NCI-H345 treated with DMSO at 0.1 percent for 48 hours (cell line): ENCODE data around the gene ATXN1.

ENCODE experiments used
- DNase-seq: peaks from one replicate; lab custom pipeline; 2025; ENCODE audit not compliant: unreplicated experiment; lab: John Stamatoyannopoulos, UW

The ATXN1 gene

DNA sequence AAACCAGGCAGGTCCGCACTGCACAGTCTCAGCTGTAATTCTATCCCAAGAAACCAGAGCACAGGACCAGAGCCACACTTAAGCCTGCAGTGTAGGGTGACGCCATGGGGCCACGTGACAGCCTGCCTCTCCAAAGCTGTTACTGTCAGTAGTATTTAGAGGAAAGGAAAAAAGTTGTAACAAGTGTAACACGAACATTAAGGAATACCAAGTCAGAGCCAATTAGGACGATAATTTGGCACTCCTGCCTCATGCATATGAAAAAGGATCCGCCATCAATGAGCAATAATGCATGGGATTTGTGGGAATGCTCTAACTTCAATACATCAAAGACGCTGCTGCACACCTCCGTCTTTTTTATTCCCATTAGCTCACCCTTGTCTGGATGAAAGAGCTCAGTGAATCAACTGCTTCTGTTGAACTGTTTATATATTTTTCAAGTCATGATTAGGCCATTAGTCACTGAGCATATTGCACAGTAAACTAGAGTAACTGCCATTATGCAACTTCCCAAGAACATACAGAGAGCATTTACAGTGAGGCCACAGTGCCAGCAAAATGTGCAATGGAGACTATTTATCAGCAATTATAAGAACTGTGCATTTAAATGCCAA, 79.9 kb downstream of the ATXN1 start:
- no peak for DNase-seq

- no peak for DNase-seq
Observed at GRCh38 chr6:16679050-16679449, 82.2 kb downstream of the ATXN1 start.

- no peak for DNase-seq
Observed at GRCh38 chr6:16677458-16677857, 83.8 kb downstream of the ATXN1 start.

DNA sequence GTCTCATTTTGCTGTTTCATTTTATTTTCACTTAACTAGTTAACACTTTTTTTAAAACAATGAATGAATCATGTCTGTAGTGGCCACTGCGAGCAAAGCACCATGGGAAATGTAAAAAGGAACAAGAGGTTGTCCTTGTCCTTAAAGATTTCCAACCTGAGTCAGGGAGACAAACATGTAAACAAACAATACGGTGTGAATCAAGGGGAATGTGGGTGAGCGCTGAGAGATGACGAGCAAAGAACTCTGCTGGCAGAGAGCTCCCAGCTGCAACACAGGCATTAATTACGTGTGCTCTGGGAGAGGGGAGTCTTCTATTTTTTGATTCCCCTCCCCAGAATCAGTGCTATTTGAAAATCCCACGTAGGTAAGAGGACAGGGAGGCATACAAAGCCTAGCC, 84.3 kb downstream of the ATXN1 start:
- no peak for DNase-seq

GRCh38 chr6:16676376-16676775, 84.9 kb downstream of the ATXN1 start:
- DNase-seq, result no peak

DNA sequence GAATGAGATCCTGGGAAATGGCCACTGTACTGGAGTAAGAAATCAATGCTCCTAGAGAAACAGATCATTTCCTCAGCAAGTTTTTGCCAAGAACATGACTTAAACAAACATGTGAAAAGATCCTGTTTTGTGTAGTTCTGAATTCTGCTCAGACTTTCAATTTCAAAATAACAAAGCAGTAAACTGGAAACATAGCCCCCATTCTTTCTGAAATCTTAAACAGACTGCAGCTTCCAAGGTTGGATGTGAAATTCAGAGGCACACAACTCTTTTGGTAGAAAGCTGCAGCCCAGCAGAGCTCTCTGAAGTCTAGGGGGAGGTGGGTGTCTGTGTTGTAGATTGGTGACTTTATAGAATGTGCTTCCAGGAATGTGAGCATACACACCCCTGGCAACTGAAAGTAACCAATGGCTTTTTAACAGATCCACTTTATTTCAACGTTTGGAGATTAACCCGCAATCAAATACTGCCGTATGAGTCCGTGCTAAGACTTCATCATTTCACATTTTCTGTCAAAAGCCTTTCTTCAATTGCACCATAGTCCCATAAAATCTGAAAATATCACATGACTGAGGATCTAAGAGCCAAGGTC, 86.4 kb downstream of the ATXN1 start:
- DNase-seq, result no peak

DNA sequence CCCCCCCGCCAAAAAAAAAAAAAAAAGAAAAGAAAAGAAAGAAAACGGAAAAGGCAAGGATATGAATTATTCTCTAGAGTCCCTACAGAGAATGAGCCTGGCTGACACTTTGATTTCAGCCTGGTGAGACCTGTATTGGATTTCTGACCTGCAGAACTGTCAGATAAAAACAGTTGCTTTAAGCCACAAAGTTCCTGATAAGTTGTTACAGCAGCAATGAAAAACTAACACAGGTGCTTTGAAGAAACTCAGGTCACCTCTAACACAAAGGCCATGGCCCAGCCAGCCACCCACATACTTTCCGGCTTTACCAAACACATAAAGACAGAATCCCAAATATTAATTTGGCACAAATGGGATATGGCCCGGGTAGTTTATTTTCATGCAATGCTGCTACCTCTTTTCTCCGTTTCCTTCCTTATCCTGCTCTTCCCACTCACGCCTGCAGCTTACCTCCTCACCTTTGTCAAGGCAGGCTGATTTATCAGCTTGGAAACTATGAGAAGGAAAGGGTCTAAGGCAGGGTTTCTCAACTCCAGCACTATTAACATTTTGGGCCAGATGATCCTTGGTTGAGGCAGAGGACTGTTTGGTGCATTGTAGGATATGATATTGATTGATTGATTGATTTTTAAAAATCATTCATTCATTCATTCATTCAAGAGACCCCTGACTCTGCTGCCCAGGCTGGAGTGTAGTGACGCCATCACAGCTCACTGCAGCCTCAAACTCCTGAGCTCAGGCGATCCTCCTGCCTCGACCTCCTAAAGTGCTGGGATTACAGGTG, 88.1 kb downstream of the ATXN1 start:
- DNase-seq, result no peak

DNA sequence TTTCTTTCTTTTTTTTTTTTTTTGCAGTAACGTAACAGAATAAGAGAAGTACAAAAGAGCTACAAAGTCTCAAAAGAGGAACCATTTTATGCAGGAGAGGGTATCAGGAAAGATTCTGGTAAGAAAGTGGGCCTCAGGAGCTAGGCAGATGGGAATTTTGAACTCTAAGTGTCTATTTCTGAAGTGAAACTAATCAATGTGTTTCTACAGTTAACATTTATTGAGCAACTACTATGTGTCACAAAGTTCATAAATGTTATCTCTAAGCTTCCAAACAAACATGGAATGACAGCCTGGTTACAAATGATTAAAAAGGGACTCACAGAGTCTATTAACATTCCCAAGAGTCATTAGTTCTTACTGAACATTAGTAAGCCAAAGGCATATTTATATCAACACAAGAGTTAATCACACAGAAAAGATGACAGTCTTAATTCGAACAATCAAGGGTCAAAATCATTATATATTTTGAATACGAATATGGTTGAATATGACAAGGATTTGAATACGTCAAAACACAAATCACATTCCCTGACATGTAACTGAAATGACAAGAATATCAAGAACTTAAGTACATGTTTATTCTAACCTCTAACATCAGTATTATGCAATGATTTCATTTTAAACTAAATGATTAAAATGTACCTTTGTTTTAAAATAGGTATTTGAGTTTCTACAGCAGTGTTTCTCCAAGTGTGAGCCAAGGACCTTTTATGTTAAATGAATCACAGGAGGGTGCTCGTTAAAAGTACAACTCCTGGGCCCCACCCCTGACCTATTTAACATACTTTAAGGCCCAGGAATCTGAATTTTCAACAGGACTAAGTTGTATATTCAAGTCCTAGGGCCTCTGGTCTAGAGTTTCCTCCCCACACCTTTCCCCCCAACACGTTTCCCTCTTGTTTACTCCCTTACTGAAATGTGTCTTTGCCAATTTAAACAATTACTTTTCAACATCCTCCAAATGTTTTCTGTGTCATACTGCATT, 89.7 kb downstream of the ATXN1 start:
- DNase-seq, result no peak

DNA sequence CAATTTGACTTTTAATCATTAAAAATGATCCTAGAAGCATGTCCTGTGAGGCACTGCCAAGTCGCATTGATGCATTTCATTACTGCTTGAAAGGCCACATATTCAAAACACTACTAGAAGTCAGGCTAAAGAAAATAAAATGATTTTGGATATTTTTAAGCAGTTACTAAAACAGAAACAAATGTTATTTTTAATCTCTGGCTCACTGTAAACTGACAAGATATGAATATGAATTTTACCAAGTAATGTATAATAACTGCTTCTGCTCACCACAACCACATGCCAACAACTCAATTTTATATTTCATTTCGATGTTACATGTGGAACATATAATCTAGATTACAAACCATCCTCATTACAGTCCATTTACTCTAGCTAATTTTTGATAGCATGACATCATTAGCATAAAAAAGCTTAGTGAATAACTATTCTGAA, 90.6 kb downstream of the ATXN1 start:
- DNase-seq, result no peak

DNA sequence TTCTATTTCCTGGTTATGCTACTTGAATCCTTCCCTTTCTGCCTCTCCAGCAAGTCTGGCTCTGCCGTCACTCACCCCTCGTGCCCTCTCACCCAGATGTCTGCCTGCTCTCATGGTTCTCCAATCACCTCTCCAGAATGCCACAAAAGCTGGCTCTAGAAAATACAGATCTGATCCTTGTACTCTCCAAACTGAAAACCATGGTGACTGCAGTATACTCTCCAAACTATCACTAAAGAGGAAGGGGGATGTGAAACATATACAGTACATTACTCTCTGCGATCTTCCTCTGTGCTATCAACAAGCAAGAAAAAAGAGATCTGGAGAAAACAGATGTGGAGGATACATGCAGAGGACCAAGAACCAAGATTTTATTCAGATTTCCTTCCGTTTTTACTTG, 91.1 kb downstream of the ATXN1 start:
- DNase-seq, result no peak

DNA sequence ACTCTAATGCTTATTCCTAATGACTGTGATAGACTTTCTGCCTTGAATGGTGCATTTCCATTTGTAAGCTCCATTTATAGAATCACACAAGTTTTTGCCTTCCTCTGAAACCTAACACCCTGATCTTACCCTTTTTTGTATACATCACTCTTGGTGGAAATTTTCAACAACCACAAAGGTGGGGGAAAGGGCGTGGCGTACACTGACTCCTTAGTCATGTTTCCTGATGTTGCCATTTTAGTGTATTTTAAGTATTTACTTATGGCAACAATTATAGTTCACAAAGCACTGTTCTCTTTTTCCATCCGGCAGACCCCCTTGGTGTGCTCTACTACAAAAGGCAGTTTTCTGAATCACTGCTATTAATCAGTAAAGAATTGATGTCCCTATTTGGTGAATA, 92.0 kb downstream of the ATXN1 start:
- no peak for DNase-seq

DNA sequence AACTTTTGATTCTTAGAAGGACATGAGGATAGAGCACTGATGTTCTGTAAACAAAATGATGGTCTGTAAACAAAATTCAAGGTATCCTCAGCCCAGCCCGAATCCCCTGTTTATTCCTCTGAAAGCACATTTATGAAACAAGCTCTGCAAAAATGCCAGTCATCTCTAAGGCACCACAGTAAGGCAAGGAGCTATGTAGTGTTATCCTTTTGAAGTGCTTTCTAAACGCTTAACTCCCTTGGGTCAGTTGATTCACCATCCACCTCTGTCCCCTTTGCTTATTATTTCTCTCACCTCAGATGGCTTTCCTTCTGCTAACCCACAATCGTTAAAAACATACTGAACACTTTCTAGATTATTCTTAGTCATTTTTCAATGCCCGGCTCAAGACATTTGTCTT, 93.8 kb downstream of the ATXN1 start:
- no peak for DNase-seq

DNA sequence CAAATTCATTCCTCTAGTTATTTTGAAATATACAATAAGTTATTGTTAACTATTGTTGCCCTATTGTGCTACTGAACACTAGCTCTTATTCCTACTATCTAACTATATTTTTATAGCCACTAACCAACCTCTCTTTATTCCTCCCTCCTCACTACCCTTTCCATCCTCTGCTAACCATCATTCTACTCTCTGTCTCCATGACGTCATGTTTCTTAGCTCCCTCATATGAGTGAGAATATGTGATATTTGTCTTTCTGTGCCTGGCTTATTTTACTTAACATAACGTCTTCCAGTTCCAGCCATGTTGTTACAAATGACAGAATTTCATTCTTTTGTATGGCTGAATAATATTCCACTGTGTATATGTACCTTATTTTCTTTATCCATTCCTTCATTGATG, 95.3 kb downstream of the ATXN1 start:
- no peak for DNase-seq

DNA sequence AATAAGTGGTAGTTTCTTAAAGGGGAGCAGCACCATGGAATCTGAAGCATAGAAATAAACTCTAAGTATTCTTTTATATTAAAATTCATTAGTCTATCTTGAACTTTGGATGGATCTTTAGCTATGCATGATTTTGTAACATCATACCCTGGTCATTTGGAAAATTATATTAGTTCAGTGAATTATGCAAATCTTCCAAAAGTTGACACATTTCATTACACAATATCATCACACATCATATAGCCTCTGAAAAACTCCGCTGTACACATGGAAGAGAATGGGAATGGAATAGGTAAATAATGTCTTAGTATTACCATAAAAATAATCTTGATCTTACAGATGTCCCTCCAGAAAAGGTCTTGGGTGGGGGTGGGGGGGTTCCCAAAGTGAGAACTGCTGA, 96.1 kb downstream of the ATXN1 start:
- no peak for DNase-seq

DNA sequence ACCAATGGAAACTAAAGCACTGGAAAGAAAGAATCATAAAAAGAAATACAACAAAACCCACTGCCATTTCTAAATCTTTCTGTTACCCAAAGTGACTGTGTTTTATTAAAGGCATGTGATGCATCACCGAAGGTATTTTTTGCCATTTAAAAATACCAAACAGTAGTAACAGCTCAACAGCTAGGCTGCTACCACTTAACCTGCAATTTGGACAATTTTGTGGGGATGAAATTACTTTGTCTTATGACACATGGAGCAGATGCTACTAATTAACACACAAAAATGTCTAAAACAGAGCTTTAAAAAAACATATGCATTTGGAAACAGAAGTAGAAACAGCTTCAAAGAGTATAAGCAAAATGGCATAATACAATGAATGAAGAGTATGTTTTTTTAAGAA, 97.4 kb downstream of the ATXN1 start:
- DNase-seq, result no peak

DNA sequence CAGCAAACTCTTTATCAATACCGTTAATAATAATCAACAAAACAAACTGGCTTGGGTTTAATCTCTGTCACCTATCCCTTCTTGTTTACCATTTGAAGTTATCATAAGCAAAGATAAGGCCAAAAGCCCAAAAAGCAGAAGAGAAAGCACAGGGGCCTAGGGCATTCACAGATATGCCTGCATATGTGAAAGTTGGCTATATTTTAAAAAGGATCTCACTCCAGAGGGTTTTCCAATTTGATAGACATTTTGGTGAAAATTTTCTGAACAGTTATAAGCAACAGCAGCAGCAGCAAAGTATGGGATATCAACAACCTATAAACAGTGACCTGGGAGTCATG, 101.1 kb downstream of the ATXN1 start:
- no peak for DNase-seq

DNA sequence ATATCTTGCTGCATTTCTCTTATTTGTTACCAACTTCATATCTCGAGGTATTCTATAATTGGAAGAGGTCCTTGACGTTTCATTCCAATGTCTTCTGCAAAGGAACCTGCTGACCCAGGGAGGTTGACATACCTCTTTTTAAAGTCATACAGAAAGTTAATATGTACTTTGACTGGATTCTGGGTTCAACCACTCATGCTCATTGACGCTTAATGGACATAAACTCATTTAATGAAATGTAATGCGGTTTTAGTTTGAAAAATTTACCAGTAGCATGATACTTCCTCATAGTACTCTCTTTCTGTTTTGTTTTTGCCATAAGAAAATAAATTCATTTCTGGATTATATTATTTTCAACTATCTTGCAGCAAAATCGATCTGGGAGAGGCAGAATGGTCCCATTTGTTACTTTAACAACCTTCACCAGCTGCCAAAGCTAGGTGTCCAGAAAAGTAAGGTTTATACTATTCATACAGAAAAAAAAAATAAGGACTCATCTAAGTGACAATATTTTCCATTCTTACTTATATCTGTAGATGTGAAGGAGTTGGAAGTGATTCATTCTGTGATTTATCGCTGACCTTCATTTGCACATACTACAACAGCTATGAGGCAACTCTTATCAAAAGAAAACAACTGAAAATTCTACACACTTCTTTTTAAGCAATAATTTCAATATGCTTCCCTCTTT, 101.6 kb downstream of the ATXN1 start:
- DNase-seq, result no peak

DNA sequence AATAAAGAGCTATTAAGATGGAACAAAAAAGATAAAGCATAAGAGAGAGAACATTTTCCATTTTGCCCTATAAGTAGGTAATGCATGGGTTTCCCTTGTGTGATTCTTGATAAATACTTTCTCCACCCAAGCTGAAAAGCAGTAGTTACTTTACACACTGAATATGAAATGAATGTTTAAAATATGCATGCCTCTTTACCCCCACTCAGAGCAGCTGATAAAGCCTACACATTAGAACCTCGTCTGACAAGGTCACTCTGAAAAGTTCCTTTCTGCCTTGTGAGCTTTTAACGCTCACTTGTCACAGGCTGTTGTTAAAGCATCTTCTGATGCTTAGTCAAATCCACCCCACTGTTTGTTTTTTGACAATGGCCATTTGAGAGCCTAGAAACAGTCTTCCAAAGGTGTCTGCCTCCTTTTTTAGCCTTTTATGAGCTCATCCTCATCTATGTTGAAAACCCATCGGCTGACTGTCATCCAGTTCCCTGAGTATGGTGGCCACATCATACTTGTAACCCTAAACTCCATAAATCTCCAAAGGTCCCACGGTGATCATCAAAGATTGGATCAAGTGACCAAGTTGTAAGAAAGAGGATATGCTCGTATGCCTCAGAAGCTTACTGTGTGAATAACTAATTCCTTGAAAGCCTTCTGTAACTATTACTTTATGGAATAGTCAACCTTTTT, 102.8 kb downstream of the ATXN1 start:
- DNase-seq, result no peak

DNA sequence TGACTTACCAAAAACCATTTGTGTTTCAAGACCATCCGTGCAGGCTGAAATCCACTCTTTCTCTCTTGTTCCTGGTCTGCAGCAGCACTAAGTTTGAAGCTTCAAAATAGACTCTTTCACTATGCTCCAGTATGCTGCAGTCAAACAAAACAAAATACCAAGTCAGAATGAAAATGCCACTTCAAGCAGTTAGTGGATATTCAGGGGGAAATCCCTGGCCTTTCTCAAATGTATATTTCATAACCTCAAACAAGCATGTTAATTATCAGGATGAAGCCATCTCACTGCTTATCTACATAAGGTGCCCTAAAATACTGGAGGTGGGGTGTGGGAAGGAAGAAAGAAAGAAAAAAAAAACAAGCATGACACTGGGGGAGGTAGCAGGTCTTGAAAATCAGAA, 103.5 kb downstream of the ATXN1 start:
- DNase-seq, result no peak

GRCh38 chr6:16656451-16656850, 104.8 kb downstream of the ATXN1 start:
- DNase-seq, result no peak
